Measurements from ENCODE around the gene UGT2B28.
"Not testable (repeated sequence)": the region's sequence is repeated elsewhere in the genome, so short reads cannot be mapped to it uniquely, and the experiment has no call there.

Gene UGT2B28

DNA sequence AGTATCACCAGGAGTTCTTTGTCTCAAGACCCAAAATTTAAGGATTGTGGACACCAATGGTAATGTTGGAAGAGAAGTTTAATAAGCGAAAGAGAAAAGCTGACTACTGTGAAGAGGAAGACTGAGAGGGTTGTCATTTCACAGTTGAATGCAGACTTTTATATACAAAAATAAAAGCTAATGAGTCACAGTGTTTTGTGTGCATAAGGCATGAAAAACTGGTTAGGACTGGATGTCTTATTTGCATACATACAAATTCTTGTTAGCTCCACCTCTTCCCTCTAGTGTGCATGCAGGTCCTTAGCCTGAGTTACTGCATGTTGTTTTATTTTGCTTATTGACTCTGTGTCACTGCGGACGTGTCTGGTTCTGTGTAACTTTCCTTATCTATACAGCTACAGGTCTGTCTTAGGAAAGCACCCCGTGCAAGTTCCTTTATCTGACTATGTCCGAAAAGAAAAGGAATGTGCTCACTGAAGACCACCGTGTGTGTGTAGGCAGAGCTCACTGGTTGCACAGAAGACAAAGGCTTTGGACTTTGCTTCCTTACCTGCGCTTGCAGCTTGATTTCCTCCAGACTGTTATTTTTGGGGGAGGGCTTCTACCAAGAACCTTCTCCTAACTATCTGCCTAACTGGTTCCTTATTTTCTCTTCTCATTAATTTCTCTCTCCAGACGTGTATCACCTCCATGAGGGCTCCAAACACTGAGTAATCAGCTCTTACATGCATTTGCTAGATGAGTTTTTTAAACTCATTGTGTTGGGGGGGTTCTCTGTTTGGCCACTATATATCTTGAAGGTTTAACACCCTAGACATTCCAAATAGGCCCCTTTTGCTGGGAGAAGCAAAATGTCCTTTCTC lies 63.5 kb downstream of the UGT2B28 start:
- DNase-seq (ENCODE audit: low spot score): not testable (repeated sequence)
